ENCODE results near the gene HNF1B.

The HNF1B gene

GRCh38 chr17:37671824-37672547 is 72.9 kb downstream of the HNF1B start:
- H3K4me3 ChIP-seq (replicated peaks in 1 of 2; ENCODE audit: low read depth in 2 of 2, low read length in 2 of 2), result no peak overlapping the region
- DNase-seq (ENCODE audit: low read depth in 2 of 2), result peak; percentile 54 to 95
- TF ChIP-seq CTCF (IDR thresholded peaks at IDR 0.05; ENCODE audit: low read depth, low read length), result no peak

GRCh38 chr17:37671028-37671823 is 73.6 kb downstream of the HNF1B start:
- TF ChIP-seq CTCF (IDR thresholded peaks at IDR 0.05; ENCODE audit: low read depth, low read length), result no peak
- DNase-seq (ENCODE audit: low read depth in 2 of 2), result no peak

GRCh38 chr17:37667039-37667438 is 77.8 kb downstream of the HNF1B start:
- no peak for TF ChIP-seq CTCF (IDR thresholded peaks at IDR 0.05; ENCODE audit: low read depth, low read length)
- no peak overlapping the region for H3K4me3 ChIP-seq (replicated peaks in 1 of 2; ENCODE audit: low read depth in 2 of 2, low read length in 2 of 2)
- DNase-seq (ENCODE audit: low read depth in 2 of 2), result no peak

More at GRCh38 chr17:37671028-37671823, 73.6 kb downstream of the HNF1B start:
- H3K4me3 ChIP-seq (replicated peaks in 1 of 2; ENCODE audit: low read depth in 2 of 2, low read length in 2 of 2), result no peak overlapping the region

GRCh38 chr17:37664214-37664613 is 80.6 kb downstream of the HNF1B start:
- TF ChIP-seq CTCF (IDR thresholded peaks at IDR 0.05; ENCODE audit: low read depth, low read length), result no peak
- no peak for DNase-seq (ENCODE audit: low read depth in 2 of 2)
- H3K4me3 ChIP-seq (replicated peaks in 1 of 2; ENCODE audit: low read depth in 2 of 2, low read length in 2 of 2), result no peak overlapping the region

GRCh38 chr17:37662353-37662752 is 82.5 kb downstream of the HNF1B start:
- no peak overlapping the region for H3K4me3 ChIP-seq (replicated peaks in 1 of 2; ENCODE audit: low read depth in 2 of 2, low read length in 2 of 2)

GRCh38 chr17:37661400-37662014 is 83.4 kb downstream of the HNF1B start:
- no peak overlapping the region for H3K4me3 ChIP-seq (replicated peaks in 1 of 2; ENCODE audit: low read depth in 2 of 2, low read length in 2 of 2)
- TF ChIP-seq CTCF (IDR thresholded peaks at IDR 0.05; ENCODE audit: low read depth, low read length), result no peak
- no peak for DNase-seq (ENCODE audit: low read depth in 2 of 2)

More at GRCh38 chr17:37662353-37662752, 82.5 kb downstream of the HNF1B start:
- no peak for DNase-seq (ENCODE audit: low read depth in 2 of 2)
- no peak for TF ChIP-seq CTCF (IDR thresholded peaks at IDR 0.05; ENCODE audit: low read depth, low read length)
